ENCODE measurements around the gene AAMDC.

DNA sequence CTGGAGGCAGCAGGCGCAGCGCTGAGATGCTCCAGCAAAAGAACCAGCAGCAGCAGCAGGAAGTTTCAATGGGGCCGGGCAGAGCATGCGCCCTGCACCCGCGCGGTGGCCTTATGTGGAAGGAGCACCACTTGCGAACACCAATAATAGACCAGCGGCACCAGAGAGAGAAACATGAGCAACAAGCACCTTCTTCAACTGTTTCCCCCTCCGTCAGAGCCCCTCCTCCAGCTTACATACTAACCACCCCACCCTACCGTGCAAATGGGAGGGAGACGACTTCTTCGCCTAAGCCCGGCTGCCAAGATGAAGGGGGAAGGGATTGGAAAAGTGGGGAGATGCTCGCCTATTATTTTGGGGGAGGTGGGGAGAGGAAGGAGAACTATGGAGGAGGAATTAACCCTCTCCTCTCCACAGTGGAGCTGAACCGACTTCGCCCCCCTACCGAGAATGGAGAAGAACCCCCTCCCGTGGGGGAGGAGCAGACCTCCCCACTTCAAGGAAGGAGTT, 1.5 kb upstream of the AAMDC start:
- TF ChIP-seq, protein P1, sequence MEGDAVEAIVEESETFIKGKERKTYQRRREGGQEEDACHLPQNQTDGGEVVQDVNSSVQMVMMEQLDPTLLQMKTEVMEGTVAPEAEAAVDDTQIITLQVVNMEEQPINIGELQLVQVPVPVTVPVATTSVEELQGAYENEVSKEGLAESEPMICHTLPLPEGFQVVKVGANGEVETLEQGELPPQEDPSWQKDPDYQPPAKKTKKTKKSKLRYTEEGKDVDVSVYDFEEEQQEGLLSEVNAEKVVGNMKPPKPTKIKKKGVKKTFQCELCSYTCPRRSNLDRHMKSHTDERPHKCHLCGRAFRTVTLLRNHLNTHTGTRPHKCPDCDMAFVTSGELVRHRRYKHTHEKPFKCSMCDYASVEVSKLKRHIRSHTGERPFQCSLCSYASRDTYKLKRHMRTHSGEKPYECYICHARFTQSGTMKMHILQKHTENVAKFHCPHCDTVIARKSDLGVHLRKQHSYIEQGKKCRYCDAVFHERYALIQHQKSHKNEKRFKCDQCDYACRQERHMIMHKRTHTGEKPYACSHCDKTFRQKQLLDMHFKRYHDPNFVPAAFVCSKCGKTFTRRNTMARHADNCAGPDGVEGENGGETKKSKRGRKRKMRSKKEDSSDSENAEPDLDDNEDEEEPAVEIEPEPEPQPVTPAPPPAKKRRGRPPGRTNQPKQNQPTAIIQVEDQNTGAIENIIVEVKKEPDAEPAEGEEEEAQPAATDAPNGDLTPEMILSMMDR (IDR thresholded peaks at IDR 0.05; ENCODE audit: low read depth, low read length, poor library complexity, severe bottlenecking), result no peak
- TF ChIP-seq EZH2phosphoT487 (IDR thresholded peaks at IDR 0.05; ENCODE audit: borderline replicate concordance, low read length), result no peak

All from DOHH2 (cell line).